NB4 (cell line): ENCODE data around the gene OTUB1.

Experiments
- DNase-seq: peaks from one replicate; pipeline ENCODE4 v3.0.0; 2010; ENCODE audit warnings: low read depth
- H3K4me3 ChIP-seq: one replicate; pipeline ENCODE4 v1.5.1; 2011; ENCODE audit warnings: mild to moderate bottlenecking, low read depth, low read length, moderate library complexity
- MYC ChIP-seq: IDR thresholded peaks from 2 replicates; pipeline ENCODE4 v1.6.1; 2011; ENCODE audit warnings: low read depth, low read length
- POLR2A ChIP-seq: IDR thresholded peaks from 2 replicates; pipeline ENCODE4 v1.6.1; 2011; ENCODE audit warnings: mild to moderate bottlenecking; ENCODE audit not compliant: insufficient read length; ENCODE audit errors: extremely low read depth
- TF ChIP-seq, protein P1 (sequence below): IDR thresholded peaks from one replicate; pipeline ENCODE4 v1.5.1; 2012; ENCODE audit warnings: low read depth, low read length
- TF ChIP-seq, protein P2 (sequence below): IDR thresholded peaks from 2 replicates; pipeline ENCODE4 v1.6.1; 2011; ENCODE audit warnings: low read depth, low read length

OTUB1 gene

DNA sequence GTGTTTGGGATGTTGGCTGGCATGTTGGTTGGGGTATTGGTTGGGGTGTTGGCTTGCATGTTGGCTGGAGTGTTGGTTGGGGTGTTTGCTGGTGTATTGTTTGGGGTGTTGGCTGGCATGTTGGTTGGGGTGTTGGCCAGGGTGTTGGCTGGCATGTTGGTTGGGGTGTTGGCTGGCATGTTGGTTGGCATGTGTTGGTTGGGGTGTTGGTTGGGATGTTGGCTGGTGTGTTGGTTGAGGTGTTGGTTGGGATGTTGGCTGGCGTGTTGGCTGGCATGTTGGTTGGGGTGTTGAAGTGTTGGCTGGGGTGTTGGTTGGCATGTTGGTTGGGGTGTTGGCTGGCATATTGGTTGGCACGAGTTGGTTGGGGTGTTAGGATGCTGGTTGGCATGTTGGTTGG, 24.5 kb downstream of the OTUB1 start:
- TF ChIP-seq, protein P1, sequence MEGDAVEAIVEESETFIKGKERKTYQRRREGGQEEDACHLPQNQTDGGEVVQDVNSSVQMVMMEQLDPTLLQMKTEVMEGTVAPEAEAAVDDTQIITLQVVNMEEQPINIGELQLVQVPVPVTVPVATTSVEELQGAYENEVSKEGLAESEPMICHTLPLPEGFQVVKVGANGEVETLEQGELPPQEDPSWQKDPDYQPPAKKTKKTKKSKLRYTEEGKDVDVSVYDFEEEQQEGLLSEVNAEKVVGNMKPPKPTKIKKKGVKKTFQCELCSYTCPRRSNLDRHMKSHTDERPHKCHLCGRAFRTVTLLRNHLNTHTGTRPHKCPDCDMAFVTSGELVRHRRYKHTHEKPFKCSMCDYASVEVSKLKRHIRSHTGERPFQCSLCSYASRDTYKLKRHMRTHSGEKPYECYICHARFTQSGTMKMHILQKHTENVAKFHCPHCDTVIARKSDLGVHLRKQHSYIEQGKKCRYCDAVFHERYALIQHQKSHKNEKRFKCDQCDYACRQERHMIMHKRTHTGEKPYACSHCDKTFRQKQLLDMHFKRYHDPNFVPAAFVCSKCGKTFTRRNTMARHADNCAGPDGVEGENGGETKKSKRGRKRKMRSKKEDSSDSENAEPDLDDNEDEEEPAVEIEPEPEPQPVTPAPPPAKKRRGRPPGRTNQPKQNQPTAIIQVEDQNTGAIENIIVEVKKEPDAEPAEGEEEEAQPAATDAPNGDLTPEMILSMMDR: no peak
- TF ChIP-seq, protein P2, sequence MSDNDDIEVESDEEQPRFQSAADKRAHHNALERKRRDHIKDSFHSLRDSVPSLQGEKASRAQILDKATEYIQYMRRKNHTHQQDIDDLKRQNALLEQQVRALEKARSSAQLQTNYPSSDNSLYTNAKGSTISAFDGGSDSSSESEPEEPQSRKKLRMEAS: no peak
- TF ChIP-seq MYC: no peak
- TF ChIP-seq POLR2A: no peak
- H3K4me3 ChIP-seq: no peak overlapping the region
- no peak for DNase-seq

DNA sequence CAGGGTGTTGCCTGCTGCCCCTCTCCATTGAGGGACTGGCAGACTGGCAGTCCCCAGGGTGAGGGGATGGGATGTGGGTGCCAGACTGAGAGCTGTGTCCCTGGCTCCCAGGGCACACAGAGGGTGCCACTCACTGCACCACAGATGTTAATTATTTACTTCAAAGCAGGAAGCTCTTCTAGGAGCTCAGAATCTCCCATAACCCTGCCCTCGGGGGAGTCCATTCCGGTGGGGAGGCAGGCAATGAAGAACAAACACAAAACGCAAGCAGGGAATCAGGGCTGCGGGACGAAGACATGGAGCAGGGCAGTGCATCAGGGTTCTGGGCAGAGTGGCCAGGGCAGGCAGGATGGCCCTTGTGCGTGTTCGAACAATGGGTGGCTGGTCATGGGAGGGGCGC, 25.1 kb downstream of the OTUB1 start:
- TF ChIP-seq POLR2A (no peak), MYC (no peak)
- TF ChIP-seq, protein P1: no peak
- TF ChIP-seq, protein P2: no peak
- H3K4me3 ChIP-seq: no peak overlapping the region
- DNase-seq: no peak

DNA sequence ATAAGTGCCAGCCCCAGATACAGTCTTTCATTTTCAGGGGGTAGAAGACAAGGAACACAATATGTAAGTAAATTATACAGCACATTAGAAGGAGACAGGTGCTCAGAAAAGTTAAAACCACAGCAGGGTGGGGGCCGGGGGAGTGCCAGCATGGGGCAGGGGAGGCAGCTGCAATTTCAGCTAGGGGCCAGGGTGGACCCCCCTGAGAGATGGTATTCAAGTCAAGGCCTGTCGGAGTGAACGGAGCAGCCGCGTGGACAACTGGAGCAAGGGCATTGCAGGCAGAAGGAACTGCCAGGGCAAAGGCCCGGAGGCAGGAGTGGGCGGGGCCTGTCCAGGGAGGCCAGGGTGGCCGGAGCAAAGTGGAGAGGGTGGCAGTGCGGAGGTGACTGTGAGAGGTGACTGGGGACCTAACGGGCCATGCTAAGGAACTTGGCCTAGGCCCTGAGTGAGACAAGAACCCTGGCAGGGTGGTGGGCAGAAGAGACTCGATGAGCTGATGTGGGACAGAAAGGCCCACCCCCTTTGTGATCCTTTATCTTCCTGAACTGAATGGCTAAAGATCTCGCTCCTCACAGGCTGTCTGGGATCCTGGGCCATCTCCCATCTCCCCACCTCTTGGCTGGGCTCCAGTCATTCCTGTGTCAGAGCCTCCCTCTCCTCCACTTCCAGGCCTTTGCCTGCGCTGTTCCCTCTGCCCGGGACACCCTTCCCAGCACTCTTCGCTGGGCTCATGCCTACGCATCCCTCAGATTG, 27.1 kb downstream of the OTUB1 start:
- H3K4me3 ChIP-seq: no peak overlapping the region
- TF ChIP-seq, protein P1: no peak
- TF ChIP-seq POLR2A (no peak), MYC (no peak)
- TF ChIP-seq, protein P2: no peak
- no peak for DNase-seq

DNA sequence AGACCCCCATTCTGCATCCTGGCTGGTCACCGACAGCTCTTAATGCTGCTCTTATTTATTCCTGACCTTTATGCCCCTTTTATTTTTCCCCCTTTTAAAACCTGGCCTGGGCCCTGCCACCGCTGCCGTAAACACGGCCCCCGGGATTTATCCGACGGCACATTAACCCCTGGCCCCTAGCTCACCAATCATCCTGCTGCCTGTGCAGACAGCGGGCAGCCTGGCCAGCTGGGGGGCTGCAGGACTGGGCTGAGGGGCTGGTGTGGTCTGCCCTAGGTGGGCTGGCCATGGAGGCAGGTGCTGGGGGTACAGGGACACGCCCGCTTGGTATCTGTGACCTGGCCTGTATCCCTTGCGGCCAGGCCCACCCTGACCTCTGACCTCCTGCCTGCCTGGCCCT, 28.1 kb downstream of the OTUB1 start:
- TF ChIP-seq, protein P1: no peak
- no peak for DNase-seq
- no peak overlapping the region for H3K4me3 ChIP-seq

DNA sequence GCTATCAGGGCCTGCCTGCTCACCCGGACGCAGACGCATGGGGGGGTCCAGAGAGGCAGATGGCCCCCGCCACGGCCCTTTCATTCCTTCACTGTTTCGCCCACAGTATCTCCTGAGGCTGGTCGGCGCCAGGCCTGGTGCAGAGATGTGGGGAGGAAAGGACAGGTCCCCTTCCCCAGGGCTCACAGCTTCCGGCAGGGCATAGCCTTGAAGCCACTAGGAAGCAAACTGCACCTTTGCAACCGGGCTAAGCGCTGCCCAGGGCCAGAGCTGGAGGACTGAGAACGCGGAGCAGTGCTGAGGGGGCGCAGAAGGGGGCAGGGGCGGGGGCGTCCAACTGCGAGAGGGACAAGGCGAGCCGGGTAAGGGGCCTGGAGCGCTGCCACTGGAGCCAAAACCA, 29.3 kb downstream of the OTUB1 start:
- no peak overlapping the region for H3K4me3 ChIP-seq
- TF ChIP-seq, protein P1: no peak
- TF ChIP-seq, protein P2: no peak
- no peak for TF ChIP-seq MYC
- no peak for DNase-seq
